Measurements from ENCODE around the gene IMP4.

- TF ChIP-seq EP300 (IDR thresholded peaks at IDR 0.05; ENCODE audit: borderline replicate concordance) (no peak), YY1 (IDR thresholded peaks at IDR 0.05; ENCODE audit: low read depth) (no peak), CREB1 (IDR thresholded peaks at IDR 0.05; ENCODE audit: low read depth) (no peak), EGR1 (IDR thresholded peaks at IDR 0.05) (no peak), REST (IDR thresholded peaks at IDR 0.05; ENCODE audit: low read depth) (no peak), TCF12 (IDR thresholded peaks at IDR 0.05; ENCODE audit: low read depth) (no peak), NFIC (IDR thresholded peaks at IDR 0.05) (no peak)
Observed at GRCh38 chr2:130334026-130334425, 8.7 kb upstream of the IMP4 start.

Data from Ishikawa (cell line).